Renal cortical epithelial cell (primary cell): ENCODE measurements around the gene MIB2. TPM values are rescaled to one million over a fixed set of nuclear protein-coding genes. Genes with fewer than 3 reads are reported as not detected.
A peak's percentile ranks its signal among the peaks of the same experiment; 100 is the strongest.

Experiments
- DNase-seq: peaks from one replicate; pipeline ENCODE4 v3.0.0-alpha.2; 2011; ENCODE audit warnings: low read depth
- total RNA-seq: library from RNA; depleted of rRNA; stranded (reverse); fragments of >200 nt; gene quantifications from 2 replicates; pipeline ENCODE4 v1.2.3, GENCODE V29; 2014

Gene MIB2
- total RNA-seq, 1 donor from 2014 or later = 68.2 TPM

DNA sequence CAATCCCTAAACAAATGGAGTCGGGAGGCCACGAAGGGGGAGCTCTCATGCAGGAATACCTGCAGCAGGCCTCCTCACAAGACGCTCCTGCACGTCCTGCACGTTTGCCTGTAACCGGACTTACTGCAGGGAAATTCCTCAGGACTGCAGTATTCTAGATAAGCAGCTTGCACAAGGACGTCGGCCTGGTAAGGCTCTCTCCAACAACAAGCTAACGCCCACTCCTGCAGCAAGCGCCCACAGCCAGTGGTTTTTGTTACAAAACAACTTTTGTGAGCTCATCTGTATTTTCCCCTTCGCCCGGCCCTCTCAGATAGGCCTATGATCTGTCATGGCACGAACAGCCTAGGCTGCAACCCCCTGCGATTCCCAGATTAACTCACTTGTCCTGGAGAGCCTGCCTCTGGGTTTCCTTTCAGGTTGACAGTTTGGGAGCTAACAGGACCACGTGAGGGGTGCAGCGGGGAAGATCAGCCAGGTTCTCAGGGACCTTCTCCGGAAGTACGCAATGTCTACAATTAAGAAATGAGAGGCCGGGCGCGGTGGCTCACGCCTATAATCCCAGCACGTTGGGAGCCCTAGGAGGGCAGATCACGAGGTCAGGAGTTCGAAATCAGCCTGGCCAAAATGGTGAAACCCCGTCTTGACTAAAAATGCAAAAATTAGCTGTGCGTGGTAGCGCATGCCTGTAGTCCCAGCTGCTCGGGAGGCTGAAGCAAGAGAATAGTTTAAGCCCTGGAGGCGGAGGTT, 921 bp upstream of the MIB2 start:
- peak; percentile 77 for DNase-seq

DNA sequence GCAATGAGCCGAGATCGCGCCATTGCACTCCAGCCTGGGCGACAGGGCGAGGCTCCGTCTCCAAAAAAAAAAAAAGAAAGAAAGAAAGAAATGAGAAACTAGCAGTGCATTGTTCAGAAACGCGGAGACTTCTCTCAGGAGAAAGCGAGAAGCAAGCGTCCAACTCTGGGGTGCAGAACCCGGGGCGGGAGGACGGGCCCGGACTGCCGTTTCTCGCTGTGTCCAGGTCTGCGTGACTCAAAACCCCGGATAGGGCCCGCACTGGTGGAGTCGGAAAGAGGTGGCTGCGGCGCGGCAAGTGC, 395 bp upstream of the MIB2 start:
- no peak for DNase-seq

DNA sequence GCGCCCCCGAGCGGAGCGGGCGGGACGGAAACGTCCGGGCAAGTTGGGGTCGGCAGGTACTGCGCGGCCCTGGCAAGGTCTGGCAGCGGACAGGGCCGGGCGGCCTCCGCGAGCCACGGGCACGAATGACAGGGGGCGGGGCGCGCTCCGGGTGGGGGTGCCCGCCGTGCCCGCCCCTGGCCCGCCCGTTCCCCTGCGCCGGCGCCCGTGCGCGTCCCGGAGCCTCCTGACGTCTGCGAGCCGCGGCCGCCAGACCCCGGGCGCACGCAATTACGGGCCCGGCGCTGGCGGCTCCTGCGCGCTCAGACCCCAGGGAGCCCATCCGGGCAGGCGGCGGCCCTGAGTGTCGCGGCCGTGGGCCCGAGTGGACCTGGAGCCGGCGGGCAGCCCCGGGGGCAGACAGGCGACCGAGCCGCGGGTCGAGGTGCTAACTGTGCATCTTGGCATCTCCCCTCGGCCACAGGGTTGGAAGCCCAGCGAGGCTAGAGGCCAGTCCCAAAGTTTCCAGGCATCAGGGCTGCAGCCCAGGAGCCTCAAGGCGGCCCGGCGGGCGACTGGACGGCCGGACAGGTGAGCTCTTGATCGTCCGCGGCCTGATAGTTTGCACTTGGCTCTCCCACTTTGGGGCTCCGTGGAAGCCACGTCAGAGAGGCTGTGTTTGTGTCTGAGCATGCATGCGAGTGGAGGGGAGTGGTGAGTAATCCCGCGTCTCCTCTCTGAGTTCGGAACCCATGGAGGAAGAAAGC, 918 bp downstream of the MIB2 start:
- no peak for DNase-seq

DNA sequence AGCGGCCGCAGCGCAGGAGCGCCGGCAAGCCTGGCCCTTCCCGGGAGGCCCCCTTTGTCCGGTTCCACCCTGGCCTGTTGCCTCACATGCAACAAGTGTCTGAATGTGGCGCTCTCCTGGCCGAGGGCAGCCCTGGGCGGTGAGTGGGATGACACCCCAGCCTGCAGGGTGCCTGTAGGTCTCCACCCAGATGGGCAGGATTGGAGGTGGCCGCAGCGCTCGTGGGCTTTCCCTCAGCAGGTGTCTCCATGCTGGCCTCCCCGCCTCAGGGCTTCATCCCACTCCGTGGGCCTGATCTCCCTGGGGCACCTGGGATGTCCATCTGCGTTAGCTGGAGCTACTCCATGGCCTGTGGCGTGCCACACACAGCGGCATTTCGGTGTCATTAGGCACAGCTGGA, 1.5 kb downstream of the MIB2 start:
- DNase-seq = no peak

DNA sequence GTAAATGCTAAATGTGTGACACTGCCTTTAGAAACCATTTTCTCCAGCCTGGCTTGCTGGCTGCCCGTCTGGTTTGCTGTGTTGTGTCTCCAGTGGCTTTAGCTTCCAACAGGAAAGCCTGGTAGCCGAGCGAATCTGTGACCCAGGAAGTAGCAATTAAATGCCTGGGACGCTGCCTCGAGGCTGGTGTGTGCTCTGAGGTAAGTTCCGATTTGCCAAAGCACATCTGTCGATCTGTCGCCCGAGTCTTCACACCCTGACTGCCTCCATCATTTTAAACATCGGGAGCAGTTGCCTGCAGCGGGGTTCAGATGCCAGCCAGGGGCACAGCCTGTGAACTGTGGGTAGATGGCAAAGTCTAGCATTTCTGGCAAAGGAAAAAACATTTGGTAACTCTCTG, 2.2 kb downstream of the MIB2 start:
- DNase-seq = no peak

DNA sequence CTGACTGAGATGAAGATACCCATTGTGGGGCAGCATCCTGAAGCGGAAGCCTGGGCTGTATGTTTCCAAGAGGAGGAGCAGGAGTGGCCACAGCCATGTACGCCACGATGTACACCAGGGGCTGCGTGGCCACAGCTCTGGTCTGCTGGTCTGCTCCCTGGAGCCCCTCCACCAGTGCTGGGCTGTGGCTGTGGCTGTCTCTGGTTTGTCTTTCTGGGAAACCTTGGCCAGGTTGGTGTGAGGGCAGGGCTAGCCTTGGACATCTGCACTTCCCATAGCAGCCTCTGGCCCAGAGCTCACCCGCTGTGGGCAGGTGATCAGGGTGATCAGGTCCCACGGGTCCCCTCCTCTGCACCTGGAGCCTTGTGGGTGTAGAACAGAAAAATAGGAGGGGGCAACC, 2.6 kb downstream of the MIB2 start:
- DNase-seq = no peak

DNA sequence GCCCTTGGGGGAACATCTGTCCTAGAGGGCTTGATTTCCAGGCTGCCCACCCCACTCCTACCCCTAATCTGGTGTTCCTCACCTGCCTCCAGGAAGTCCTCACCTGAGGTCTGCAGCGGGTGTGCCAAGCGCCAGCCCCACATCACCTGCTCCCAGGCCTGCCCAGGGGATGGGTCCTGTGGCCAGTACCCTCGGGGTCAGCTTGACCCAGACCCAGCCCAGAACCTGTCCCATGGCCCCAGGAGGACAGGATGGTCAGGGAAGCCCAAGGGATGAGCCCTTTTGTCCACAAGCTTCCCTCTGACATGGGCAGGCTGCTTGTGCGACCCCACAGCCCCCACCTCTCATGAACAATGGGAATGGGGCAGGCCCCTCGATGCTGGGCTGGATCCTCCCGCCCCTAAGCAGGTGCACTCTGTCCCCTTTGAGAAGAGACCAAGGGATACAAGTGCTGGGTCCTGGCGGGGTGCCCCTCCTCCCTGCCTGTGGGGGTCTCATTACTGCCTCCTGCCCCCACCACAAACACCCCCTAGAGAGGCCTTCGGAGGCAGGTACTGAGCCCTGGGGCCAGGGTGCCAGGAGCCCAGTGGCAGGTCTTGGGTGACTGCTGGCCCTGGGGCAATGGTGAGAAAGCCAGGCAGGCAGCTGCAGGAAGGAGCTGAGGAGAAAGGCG, 3.2 kb downstream of the MIB2 start:
- DNase-seq = no peak

DNA sequence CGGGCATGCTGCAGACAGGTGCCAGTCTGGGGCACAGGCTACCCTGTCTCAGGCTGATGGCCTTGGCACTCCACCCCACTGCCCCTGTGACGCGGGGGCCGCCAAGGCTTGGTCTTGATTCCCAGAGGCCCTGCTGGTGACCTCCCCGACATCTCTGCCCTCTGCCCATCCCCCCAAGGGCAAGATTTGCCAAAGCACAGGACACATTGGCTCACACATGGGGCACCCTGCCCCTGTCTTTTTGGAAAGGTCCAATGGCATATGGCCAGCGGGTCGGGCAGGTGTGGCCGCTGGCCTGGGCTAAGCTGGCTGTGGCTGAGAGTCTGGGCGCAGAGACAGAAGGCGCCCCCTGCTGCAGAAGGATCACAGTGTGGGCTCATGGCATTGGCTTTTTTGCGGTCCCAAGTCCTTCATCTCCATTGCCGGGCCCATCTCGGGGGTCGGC, 4.6 kb downstream of the MIB2 start:
- no peak for DNase-seq

DNA sequence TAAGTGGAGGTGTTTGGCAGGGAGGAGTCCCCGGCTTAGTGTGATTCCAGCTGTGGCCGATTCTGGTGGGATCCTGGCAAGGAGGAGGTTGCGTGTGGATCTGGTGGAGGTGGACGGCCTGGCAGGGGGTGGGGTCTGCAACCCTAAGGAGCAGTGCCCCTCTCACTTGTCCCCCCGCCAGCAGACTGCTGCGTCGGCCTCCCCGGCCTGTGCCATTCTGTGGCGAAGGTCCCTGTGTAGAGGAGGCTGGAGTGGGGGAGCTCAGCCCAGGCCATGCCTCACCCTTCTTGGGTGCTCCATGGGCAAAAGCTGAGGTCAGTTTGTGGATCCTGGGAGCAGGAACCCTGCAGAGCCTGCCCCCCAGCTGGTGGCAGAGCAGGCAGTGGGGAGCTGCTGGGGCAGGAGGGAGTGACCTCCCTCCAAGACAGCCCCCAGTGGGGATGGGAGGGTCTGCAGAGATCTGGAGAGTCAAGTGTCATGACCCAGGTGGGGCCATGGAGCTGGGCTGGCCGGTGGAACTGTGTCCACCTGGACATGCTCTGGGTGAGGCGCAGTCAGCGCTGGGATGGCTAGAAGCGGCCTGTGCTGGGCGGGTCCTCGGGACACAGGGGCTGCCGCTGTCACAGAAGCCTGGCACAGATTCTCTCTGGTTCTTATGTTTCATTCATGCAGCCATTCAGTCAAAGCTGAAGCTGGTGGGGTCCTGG, 5.3 kb downstream of the MIB2 start:
- DNase-seq = no peak

DNA sequence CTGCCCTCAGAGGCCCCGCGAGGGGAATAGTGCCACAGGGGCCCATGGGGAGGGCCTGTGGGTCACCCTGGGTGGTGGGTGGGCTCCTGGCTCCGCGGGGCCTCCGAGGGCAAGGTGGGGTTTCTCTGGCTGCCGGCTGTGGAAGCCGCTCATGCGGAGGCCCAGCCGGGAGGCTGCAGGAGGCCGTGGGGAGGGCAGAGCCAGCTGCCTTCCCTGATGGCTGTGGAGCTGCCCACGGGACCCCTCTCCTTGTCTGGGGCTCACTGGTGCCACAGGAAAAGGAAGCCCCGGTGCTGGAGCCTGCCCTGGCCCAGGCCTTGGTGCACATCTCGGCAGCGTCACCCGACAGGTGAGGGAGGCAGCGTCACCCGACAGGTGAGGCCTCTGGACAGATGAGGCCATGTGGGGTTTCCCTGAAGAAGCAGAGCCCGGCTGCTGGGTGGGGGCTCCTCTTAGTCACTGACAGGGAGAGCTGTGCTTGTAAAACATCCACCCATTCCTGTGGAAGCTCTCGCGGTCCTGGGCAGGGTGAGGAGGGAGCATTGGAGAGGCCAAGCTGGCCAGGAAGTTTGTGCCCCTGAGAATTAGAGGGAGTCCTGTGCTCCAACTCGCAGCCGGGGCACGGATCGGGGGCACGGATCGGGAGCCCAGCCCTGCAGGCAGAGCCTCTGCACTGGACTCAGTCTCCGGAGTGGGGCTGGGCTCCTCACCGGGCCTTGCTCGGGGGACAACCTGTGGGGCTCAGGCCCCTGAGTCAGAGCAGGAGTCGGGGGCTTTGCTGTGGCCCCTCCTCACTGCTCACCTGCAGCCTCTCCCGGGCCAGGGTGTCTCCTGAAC, 6.1 kb downstream of the MIB2 start:
- no peak for DNase-seq

DNA sequence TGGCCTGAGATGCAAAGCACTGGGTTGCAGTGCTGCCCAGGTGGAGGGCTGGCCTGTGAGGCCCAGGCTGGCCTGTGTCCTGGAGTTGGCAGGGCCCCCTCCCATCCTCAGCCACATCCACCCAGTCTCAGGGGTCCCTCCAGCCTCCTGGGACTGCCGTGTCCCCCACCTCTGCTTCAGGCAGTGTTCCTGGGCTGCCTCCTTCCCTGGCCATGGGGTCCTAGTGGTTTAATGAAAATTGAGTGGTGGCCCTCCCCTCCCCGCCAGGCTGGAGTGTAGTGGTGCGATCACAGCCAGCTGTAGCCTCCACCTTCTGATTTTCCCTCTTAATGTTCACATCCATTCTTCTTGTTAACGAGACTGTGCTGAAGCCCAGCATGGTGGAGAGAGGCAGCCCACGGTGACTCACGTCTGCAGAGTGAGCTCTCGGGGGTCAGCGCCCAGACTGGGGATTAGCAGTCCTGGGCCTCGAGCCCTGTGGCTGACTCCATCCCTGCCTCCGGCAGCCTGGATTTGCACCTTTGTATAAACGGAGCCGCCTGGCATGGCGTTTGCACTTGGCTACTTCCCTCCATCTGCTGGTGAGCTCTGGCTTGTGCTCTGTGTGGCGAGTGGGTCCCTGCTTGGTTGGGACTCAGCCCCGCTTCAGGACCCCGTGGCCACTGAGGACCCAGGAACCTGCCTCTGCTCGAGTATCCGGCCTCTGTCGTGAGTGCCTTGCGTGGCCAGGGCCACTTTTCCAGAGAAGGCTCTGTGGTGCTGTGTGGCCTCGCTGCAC, 6.9 kb downstream of the MIB2 start:
- no peak for DNase-seq

DNA sequence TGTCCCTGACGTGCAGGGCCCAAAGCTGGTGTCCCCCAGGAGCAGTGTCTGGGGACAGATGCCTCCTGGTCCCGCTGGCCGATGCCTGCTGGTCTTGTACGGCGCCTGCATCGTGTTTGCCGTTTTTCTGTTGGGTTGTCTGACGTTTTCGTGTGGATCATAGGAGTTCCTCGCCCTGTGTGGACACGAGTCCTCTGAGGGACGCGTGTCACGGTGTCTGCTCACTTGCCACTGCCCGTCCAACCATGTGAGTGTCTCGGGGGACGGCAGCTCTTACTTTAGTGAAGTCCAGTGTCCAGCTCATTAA, 7.4 kb downstream of the MIB2 start:
- no peak for DNase-seq

DNA sequence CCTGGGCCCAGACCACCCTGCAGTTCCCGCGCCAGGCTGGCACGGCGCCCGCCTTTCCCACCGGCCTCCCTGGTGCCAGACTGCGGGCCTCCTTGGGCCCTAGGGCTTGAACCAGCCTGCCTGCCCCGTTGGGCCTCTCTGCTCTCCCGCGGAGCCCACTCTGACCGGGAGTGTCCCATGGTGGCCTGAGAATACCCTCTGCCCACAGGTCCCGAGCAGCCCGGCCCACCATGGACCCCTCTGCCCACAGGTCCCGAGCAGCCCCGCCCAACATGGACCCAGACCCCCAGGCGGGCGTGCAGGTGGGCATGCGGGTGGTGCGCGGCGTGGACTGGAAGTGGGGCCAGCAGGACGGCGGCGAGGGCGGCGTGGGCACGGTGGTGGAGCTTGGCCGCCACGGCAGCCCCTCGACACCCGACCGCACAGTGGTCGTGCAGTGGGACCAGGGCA, 7.9 kb downstream of the MIB2 start:
- DNase-seq = no peak

DNA sequence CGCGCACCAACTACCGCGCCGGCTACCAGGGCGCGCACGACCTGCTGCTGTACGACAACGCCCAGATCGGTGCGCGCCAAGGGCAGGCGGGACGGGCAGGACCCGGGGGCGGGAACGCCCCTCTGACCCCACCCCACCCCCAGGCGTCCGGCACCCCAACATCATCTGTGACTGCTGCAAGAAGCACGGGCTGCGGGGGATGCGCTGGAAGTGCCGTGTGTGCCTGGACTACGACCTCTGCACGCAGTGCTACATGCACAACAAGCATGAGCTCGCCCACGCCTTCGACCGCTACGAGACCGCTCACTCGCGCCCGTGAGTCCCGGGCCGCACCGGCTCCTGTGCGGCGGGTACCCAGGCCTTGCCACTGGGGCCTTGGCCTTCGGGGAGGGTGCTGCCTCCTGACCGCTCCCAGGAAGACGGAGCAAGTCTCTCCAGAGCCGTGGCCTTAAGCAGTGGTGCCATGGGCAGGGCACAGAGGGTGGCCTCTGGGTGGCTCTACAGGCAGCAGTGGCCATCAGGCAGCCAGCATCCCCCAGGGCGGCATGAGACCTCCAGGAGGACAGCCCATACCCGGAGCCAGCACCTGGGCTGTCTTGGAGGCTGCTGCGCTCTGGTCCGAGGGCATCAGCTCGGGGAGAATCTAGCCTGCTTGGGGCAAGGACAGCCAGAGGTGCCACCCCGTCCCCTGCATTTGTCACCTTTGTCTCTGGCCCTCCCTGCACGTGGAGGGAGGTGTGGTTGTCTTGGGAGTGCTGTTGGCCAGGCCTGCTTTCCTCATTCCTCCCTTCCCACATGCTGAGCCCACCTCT, 8.5 kb downstream of the MIB2 start:
- no peak for DNase-seq

DNA sequence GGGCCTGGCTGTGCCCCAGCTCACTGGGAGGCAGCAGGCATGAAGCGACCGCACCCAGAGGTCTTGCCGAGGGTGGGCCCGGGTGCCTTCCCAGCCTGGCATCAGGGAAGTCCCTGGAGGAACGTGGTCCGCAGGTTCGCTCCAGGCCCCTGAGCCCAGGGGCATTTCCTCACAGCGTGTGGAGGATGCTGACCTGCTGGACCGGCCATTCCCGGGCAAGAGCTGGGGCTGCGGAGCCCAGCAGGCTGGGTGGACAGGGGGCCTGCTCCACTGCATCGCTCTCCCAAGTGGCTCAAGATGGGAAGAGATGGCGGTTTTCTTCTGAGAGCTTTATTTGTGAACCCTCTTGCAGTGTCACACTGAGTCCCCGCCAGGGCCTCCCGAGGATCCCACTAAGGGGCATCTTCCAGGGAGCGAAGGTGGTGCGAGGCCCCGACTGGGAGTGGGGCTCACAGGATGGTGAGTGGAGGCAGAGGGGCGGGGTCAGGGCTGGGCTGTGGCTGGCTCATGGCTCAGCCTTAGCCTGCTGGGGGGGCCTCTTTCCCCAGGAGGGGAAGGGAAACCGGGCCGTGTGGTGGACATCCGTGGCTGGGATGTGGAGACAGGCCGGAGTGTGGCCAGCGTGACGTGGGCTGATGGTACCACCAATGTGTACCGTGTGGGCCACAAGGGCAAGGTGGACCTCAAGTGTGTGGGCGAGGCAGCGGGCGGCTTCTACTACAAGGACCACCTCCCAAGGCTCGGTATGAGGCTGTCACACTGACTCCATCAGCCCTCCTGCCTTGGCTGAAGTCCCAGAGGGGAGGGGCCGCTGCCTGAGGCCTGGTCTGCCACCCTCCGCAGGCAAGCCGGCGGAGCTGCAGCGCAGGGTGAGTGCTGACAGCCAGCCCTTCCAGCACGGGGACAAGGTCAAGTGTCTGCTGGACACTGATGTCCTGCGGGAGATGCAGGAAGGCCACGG, 9.4 kb downstream of the MIB2 start:
- DNase-seq = no peak

DNA sequence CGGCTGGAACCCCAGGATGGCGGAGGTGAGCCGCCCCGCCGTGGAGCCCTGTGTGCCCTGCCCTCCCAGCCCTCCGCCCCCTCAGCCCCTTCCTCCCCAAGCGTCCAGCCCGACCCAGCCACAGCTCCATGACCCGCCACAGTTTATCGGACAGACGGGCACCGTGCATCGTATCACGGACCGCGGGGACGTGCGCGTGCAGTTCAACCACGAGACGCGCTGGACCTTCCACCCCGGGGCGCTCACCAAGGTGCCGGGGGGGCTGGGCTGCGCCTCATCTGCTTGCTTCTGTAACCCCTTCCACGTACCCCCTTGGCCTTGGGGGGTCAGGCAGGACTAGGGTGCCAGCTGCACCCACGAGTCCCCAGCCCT, 10.1 kb downstream of the MIB2 start:
- DNase-seq = no peak

DNA sequence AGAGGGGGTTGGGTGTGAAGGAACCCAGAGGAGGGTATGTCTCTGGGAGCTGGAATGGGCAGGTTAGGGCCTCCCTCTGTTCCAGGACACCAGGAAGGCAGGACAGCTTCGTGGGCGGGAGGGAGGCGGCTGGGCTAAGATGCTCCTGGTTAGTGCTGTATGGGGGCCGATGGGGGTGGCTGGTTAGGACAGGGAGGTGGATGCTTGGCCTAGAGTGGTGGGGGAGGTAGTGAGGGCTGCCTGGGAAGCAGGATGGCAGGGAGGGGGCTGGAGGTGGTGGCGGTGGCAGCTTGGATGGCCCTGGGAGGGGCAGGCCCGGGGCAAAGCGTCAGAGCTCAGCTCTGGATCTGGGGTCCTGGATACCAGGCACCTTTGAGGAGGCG, 10.5 kb downstream of the MIB2 start:
- DNase-seq = no peak

DNA sequence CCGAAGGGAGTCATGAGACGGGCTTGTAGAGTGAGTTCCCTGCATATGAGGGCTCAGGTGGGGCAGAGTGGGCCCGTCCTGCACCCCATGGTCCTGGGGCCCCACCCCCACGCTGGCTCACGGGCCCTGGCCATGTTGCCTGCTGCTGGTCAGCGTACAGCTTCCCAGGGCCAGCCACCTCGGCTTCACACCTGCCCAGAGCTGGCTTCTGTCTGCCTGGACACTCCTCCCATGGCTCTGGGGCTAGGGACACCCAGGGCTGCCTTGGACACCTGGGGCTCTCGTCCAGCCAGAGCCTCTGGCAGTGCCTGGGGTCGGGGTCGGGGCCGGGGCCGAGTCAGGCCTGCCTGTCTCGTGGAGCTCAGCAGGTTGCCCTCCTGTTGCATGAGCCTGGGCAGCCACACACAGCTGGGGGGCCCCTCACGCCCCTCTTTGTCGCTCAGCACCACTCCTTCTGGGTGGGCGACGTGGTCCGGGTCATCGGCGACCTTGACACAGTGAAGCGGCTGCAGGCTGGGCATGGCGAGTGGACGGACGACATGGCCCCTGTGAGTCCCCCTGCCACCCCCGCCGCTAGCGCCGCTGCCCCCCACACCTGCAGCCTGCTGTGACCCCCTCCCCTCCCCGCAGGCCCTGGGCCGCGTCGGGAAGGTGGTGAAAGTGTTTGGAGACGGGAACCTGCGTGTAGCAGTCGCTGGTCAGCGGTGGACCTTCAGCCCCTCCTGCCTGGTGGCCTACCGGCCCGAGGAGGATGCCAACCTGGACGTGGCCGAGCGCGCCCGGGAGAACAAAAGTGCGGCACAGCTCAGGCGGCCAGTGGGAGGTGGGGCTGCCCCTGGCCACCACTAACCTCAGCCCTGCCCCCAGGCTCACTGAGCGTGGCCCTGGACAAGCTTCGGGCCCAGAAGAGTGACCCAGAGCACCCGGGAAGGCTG, 11.2 kb downstream of the MIB2 start:
- DNase-seq = no peak
